Neural crest cell (in vitro differentiated cells): ENCODE measurements around the gene ARX. TPM values are rescaled to one million over a fixed set of nuclear protein-coding genes. Genes with fewer than 3 reads are reported as not detected.

Source experiments
- DNase-seq: peaks from one replicate; pipeline ENCODE4 v3.0.0; 2021; ENCODE audit warnings: low read depth, mixed read lengths, low spot score
- H3K27ac Mint-ChIP-seq: one replicate; pipeline ENCODE4 v1.8.0; 2021; ENCODE audit warnings: mild to moderate bottlenecking, mixed read lengths; ENCODE audit not compliant: unreplicated experiment
- H3K27me3 Mint-ChIP-seq: 2 replicates; pipeline ENCODE4 v1.8.0; 2021; ENCODE audit warnings: low read depth, mild to moderate bottlenecking, mixed read lengths
- H3K36me3 Mint-ChIP-seq: 2 replicates; pipeline ENCODE4 v1.8.0; 2021; ENCODE audit warnings: low read depth, mild to moderate bottlenecking, mixed read lengths
- H3K4me1 Mint-ChIP-seq: 2 replicates; pipeline ENCODE4 v1.8.0; 2021; ENCODE audit warnings: mixed read lengths
- H3K4me3 Mint-ChIP-seq: one replicate; pipeline ENCODE4 v1.8.0; 2021; ENCODE audit warnings: mild to moderate bottlenecking, mixed read lengths
- H3K9me3 Mint-ChIP-seq: 2 replicates; pipeline ENCODE4 v1.8.0; 2021; ENCODE audit warnings: mixed read lengths
- CTCF ChIP-seq: fragments of 200-600 bp; sonication (generic); conservative IDR thresholded peaks from 2 replicates; pipeline ENCODE4 v1.5.0; 2021; ENCODE audit warnings: antibody characterized with exemption, mild to moderate bottlenecking
- total RNA-seq: library from RNA; stranded (reverse); gene quantifications from 2 replicates; pipeline ENCODE4 v1.2.1, GENCODE V29; 2021

ARX gene
- total RNA-seq, 1 donor from 2014 or later, result 0.16 TPM

- Mint-ChIP-seq H3K4me3 (peak overlapping the region; percentile 32), H3K9me3 (no peaks in the 10 kb centered on the region), H3K36me3 (peaks cover 3% of the 10 kb centered on the region), H3K27ac (no peak overlapping the region), H3K27me3 (peaks cover 95% of the 10 kb centered on the region), H3K4me1 (peaks cover 30% of the 10 kb centered on the region)
- DNase-seq, result no peak
- no peak for TF ChIP-seq CTCF
Observed at GRCh38 chrX:25006586-25007058, 9.1 kb downstream of the ARX start.

GRCh38 chrX:25005382-25006185 lies 10.2 kb downstream of the ARX start:
- Mint-ChIP-seq H3K9me3 (no peaks in the 10 kb centered on the region), H3K4me3 (no peak overlapping the region), H3K36me3 (peaks cover 6% of the 10 kb centered on the region), H3K4me1 (peaks cover 34% of the 10 kb centered on the region), H3K27me3 (peaks cover 95% of the 10 kb centered on the region), H3K27ac (no peak overlapping the region)
- no peak for DNase-seq
- TF ChIP-seq CTCF, result no peak

- no peak overlapping the region for H3K4me3 Mint-ChIP-seq
- H3K9me3 Mint-ChIP-seq, result no peaks in the 10 kb centered on the region
- H3K36me3 Mint-ChIP-seq, result peaks cover 8% of the 10 kb centered on the region
- H3K4me1 Mint-ChIP-seq, result peaks cover 34% of the 10 kb centered on the region
- no peak for TF ChIP-seq CTCF
- no peak for DNase-seq
- peaks cover 95% of the 10 kb centered on the region for H3K27me3 Mint-ChIP-seq
- no peak overlapping the region for H3K27ac Mint-ChIP-seq
Observed at GRCh38 chrX:25005034-25005381, 10.8 kb downstream of the ARX start.

GRCh38 chrX:25004485-25005032 lies 11.2 kb downstream of the ARX start:
- Mint-ChIP-seq H3K36me3 (peaks cover 8% of the 10 kb centered on the region), H3K4me3 (peak overlapping the region; percentile 82)

GRCh38 chrX:25004040-25004439 lies 11.7 kb downstream of the ARX start:
- Mint-ChIP-seq H3K27me3 (peaks cover 95% of the 10 kb centered on the region), H3K4me1 (peaks cover 37% of the 10 kb centered on the region), H3K36me3 (peaks cover 8% of the 10 kb centered on the region), H3K4me3 (peak overlapping the region; percentile 82), H3K9me3 (no peaks in the 10 kb centered on the region), H3K27ac (no peak overlapping the region)
- no peak for TF ChIP-seq CTCF
- DNase-seq, result no peak

More at GRCh38 chrX:25004485-25005032, 11.2 kb downstream of the ARX start:
- Mint-ChIP-seq H3K4me1 (peaks cover 34% of the 10 kb centered on the region), H3K9me3 (no peaks in the 10 kb centered on the region), H3K27me3 (peaks cover 95% of the 10 kb centered on the region), H3K27ac (no peak overlapping the region)
- DNase-seq, result no peak
- no peak for TF ChIP-seq CTCF
